Lung (tissue), 12 donors: Measurements from ENCODE around the gene SLC5A3. TPM values are rescaled to one million over a fixed set of nuclear protein-coding genes. Genes with fewer than 3 reads are reported as not detected.

Source experiments
- ATAC-seq: fragments of 200-7000 bp; cut with Tn5 transposase; one replicate; pipeline ENCODE4 v1.9.1; 2020; ENCODE audit warnings: moderate number of reproducible peaks; ENCODE audit not compliant: insufficient read depth, low FRiP score
- DNase-seq, 3 donors: peaks; one replicate each; pipeline ENCODE4 v3.0.0-alpha.2; 2013 to 2017
- H3K27ac ChIP-seq, 2 donors: one replicate each; pipeline ENCODE4 v1.5.1; 2013; ENCODE audit warnings: mild to moderate bottlenecking in 2 of 2, moderate library complexity in 2 of 2, control low read depth in 1 of 2, inconsistent platforms in 1 of 2, low read depth in 1 of 2, low read length in 1 of 2
- H3K27me3 ChIP-seq, 3 donors: one replicate each; pipeline ENCODE4 v1.5.1; 2013; ENCODE audit warnings: low read length in 2 of 3; ENCODE audit not compliant: control insufficient read depth in 3 of 3, insufficient read depth in 3 of 3
- H3K36me3 ChIP-seq, 4 donors: one replicate each; pipeline ENCODE4 v1.5.1; 2013; ENCODE audit warnings: low read length in 4 of 4, mild to moderate bottlenecking in 1 of 4, moderate library complexity in 1 of 4; ENCODE audit not compliant: control insufficient read depth in 4 of 4, insufficient read depth in 4 of 4
- H3K4me1 ChIP-seq, 5 donors: one replicate each; pipeline ENCODE4 v1.5.1; 2013; ENCODE audit warnings: low read length in 5 of 5, mild to moderate bottlenecking in 2 of 5, moderate library complexity in 1 of 5; ENCODE audit not compliant: control insufficient read depth in 5 of 5, insufficient read depth in 5 of 5
- H3K4me3 ChIP-seq: one replicate; pipeline ENCODE4 v1.5.1; 2013; ENCODE audit warnings: mild to moderate bottlenecking, control low read depth, moderate library complexity
- H3K9ac ChIP-seq, 2 donors: one replicate each; pipeline ENCODE4 v1.5.1; 2013; ENCODE audit warnings: low read length in 2 of 2, control low read depth in 1 of 2; ENCODE audit not compliant: insufficient read depth in 1 of 2
- H3K9me3 ChIP-seq, 4 donors: one replicate each; pipeline ENCODE4 v1.5.1; 2013; ENCODE audit warnings: low read length in 3 of 4, mild to moderate bottlenecking in 1 of 4, moderate library complexity in 1 of 4; ENCODE audit not compliant: control insufficient read depth in 4 of 4, insufficient read depth in 3 of 4
- CTCF ChIP-seq: IDR thresholded peaks from 2 replicates; pipeline ENCODE4 v1.5.1; 2012; ENCODE audit warnings: mild to moderate bottlenecking; ENCODE audit errors: control extremely low read depth, extremely low read depth
- WGBS, 2 donors: extraction: QIAGEN DNeasy Blood & Tissue Kit; methylation state at CpG; one replicate each; pipeline ENCODE4 v1.1.7; 2013; 5-methylcytosine and 5-hydroxymethylcytosine counted together
- polyA plus RNA-seq, 2 donors: library from polyadenylated mRNA; stranded (reverse); fragments of 200-250 nt; gene quantifications; one replicate each; pipeline ENCODE4 v1.2.1, GENCODE V29; 2013
- total RNA-seq, 2 donors: library from RNA; depleted of rRNA in 1 of 2; stranded (reverse); fragments of >200 nt in 1 of 2; gene quantifications; one replicate each; pipeline ENCODE4 v1.2.1, GENCODE V29; 2014 to 2021
- donor health status: control.
- donor health status: control.
- donor health status: Bipolar disorder and iron deficiency.
- donor health status: healthy.
- donor health status: DM: yes; HTN: yes; CAD: no.

Gene SLC5A3
- total and polyA plus RNA-seq, 4 donors = 1.8 to 49.1 (median 7.0) TPM

- Histone ChIP-seq H3K27ac (no peak overlapping the region), H3K36me3 (no peaks in the 10 kb centered on the region), H3K9ac (no peak overlapping the region), H3K9me3 (no peaks in the 10 kb centered on the region), H3K4me3 (no peak overlapping the region), H3K4me1 (peaks cover 0 to 1% (median 0%) of the 10 kb centered on the region in 5 donors), H3K27me3 (no peaks in the 10 kb centered on the region)
- 79 to 87% methylated on average over 4 of the region's 4 CpGs for WGBS, 2 donors
- TF ChIP-seq CTCF = no peak
- ATAC-seq = no peak
- DNase-seq = no peak
Observed at GRCh38 chr21:34054259-34054658, 19.1 kb upstream of the SLC5A3 start.

- DNase-seq = no peak
- H3K9ac ChIP-seq = no peak overlapping the region
- H3K27me3 ChIP-seq = no peaks in the 10 kb centered on the region
- WGBS, 2 donors = 94 to 95% methylated on average over 5 of the region's 5 CpGs
- ATAC-seq = no peak
- peaks cover 0 to 1% (median 0%) of the 10 kb centered on the region in 5 donors for H3K4me1 ChIP-seq
- TF ChIP-seq CTCF = no peak
- no peak overlapping the region for H3K27ac ChIP-seq
- no peak overlapping the region for H3K4me3 ChIP-seq
- H3K36me3 ChIP-seq = no peaks in the 10 kb centered on the region
- peaks cover 0 to 2% (median 0%) of the 10 kb centered on the region in 4 donors for H3K9me3 ChIP-seq
Observed at GRCh38 chr21:34055615-34056014, 17.8 kb upstream of the SLC5A3 start.

- Histone ChIP-seq H3K9me3 (peaks cover 0 to 2% (median 0%) of the 10 kb centered on the region in 4 donors), H3K27me3 (no peaks in the 10 kb centered on the region), H3K27ac (no peak overlapping the region), H3K36me3 (no peaks in the 10 kb centered on the region), H3K4me1 (peaks cover 0 to 1% (median 0%) of the 10 kb centered on the region in 5 donors), H3K4me3 (no peak overlapping the region), H3K9ac (no peak overlapping the region)
- TF ChIP-seq CTCF = no peak
- WGBS, 2 donors = 87 to 94% methylated on average over 3 of the region's 3 CpGs
- DNase-seq (no peak), ATAC-seq (no peak)
Observed at GRCh38 chr21:34061983-34062382, 11.4 kb upstream of the SLC5A3 start.

GRCh38 chr21:34065027-34065426 is 8.4 kb upstream of the SLC5A3 start:
- Histone ChIP-seq H3K27ac (no peak overlapping the region), H3K27me3 (no peaks in the 10 kb centered on the region), H3K9ac (no peak overlapping the region), H3K9me3 (no peaks in the 10 kb centered on the region), H3K4me3 (no peak overlapping the region), H3K4me1 (no peaks in the 10 kb centered on the region), H3K36me3 (no peaks in the 10 kb centered on the region)
- 70 to 81% methylated on average over 3 of the region's 3 CpGs for WGBS, 2 donors
- ATAC-seq = no peak
- no peak for TF ChIP-seq CTCF
- no peak for DNase-seq
